AG08396 (cell line): ENCODE measurements around the gene HOXB2.

Experiments
- DNase-seq: peaks from one replicate; pipeline ENCODE4 v3.0.0; 2012; ENCODE audit warnings: low spot score, mixed read lengths

HOXB2 gene

DNA sequence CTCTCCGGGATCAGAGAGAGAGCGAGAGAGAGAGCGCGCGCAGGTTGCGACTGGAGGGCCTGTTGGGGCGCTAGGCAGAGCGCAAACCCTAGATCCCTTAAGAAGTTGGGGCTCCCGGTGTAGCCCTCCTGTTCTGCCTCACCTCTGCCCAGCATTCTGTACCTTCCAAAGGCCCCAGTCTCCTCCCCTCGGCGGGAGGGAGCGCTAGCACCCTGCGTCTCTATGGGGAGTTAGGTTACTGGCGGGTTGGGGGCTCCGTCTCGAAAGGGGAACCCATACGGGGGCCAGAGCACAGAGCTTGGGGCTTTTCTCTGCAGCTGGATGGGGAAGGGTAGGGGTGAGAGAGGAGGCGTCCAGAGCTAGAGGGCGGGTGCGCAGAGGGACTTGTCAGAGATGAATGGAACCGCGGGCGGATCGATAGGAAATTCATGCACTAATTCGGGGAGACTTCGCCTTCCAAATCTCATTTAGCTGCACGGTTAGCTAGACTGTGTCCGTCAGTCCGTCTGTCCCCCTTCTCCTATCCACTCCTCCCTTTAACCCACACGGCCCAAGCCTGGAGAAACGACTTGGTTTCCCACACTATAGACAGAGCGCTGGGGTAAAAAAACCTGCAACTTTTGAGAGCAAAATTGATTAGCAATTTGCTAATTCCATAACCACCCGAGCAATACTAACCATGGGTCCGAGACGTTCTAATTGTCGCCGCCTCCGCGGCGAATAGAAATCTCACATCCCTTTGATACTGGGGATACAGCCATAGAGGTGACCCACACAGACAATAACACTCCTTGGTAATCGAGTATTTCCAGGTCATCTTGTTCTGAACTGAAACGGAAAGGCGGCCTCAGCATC, 33.9 kb upstream of the HOXB2 start:
- DNase-seq = no peak

DNA sequence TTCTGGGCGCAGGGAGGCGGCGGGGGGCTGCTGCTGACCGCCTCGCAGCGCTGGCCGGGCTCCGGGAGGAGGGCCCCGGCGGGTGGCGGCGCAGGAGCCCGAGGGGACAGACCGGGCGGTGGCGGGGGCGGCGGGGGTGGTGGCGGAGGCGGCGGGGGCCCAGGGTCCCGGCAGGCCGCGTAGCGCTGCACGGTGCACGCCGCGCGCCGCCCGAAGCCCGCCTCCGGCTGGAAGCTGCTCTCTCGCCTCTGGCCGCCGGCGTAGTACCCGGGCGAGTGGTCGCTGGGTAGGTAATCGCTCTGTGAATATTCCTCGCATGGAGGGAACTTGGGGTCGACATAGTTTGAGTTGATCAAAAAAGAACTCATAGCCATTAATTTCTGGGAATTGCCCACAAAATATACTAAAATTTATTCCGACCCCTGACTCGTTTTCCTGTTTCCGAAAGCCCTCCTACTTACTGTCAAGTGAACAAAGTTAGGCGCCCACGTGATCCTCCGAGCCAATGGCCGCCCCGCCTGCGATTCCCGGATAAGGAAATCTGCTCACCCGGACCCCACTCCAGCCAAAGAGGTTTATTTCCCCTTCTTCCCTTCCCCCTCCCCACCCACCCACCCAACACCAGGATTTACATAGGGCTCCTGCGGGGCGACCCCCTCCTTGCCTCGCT, 33.2 kb upstream of the HOXB2 start, which contains the start of gene HOXB4:
HOXB4 (minus strand) TSS at position 405 of the 670 bp plus-strand sequence; CDS start at position 374, 31 bp downstream.
- no peak for DNase-seq

DNA sequence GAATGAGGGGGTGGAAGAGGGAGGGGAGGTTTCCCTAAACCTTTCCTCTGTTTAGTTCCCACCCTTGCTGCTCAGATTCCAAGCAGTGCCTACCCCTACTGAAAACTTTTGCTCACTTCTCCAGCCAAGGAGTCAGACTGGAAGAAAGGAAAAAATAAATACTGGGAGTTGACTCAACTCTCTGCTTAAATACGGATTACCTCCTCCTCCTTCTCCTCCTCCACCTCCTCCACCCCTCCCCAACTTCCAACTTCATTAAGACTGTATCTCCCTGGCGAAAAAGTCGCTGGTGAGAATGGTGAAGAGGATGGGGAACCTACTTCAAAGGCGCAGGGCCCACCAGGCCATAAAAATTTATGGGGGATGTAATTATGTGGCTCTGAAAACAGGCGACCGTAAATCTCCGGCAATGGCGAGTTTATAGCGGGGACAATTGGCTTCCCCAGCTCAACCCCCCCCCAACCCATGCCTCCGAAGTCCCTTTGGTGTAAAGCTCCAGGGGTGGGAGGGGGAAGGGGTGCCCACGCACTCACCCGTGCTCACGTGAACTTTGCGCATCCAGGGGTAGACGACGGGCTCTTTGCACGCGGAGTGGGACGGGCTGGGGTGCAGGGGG, 32.5 kb upstream of the HOXB2 start:
- no peak for DNase-seq

DNA sequence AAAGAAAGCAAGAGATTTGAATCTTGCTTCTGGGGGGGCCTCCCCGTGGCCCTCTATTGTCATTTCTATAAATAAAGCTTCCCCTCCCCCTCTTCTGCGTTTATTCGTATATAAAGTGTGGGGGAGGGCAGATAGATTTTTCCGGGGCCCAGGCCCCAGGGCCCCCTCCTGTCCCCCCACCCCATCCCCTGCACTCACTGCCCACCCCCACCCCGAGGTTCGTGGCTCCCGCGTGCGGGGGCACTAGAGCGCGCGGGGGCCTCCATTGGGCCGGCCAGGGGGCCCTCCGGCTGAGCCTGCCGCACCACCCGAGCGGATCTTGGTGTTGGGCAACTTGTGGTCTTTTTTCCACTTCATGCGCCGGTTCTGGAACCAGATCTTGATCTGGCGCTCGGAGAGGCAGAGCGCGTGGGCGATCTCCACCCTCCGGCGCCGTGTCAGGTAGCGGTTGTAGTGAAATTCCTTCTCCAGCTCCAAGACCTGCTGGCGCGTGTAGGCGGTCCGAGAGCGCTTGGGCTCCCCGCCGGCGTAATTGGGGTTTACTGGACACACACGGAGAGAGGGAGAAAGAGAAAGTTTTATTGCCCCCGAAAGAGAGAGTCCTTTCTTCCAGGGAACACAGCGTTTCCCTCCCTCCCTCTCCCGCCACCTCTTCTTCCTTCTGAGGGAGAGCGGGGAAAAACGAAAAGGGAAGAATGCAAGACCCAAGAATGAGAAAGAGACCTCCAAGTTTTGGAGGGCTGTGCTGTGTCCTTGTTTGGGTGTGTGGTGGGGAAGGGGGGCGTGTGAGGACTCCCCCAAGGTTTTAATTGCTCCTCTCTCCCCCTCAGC, 31.8 kb upstream of the HOXB2 start:
- DNase-seq = no peak

DNA sequence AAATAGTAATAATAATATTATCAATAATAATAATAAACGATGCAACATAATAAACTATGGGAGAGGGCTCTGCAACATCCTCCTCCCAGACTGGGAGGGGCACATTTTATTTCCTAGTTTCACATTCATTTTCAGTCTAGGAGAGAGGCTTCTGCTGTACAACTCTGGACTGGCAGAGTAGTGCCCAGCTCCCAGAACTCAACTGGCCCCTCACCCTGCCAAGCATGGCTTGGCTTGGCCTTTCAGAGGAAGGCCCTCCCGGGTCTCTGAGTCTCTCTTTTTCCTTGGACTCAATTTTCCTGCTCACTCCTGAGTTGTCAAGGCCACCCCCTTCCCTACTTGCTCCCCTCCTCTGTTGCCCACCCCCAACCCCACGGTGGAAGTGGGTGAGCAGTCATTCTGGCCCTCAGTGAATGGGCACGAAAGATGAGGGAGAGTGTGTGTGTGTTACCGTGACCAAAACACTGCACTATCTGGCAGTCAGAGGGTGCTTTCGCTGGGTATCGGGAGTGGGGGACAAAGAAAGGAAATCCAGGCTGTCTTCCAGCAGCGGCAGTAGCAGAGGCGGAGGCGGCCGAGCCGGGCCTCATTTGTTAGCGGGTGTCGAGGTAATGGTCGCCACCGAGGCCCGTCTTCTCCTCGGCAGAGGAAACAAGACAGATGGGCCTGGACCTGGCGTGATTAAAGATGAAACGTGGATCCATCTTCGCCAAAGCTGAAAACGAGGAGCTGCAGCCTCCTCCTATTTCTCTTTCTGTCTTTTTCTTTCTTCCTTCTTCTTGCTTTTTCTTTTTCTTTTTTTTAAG, 31.0 kb upstream of the HOXB2 start:
- DNase-seq = no peak

DNA sequence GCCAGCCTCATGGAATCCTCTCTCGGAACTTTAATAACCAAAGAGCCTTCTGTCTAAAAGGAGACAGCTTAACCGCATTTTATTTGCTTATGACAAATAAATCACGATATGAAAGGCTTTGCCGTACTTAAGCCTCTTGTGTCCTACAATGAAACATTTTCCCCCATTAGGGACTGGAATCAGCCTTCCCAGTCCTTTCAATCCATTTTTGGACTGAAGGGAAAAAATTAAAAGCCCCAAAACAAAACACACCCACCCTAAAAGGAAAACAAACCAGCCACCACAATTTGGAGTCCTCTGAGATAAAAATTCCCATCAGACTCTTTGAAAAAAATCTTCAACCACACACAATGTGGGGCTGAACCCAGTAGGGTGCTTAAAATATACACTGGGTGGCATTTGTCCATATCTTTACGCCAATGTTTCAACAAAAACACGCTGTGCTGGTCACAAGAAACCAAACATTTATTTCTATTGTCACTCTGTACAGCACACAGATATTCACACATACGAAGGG, 30.2 kb upstream of the HOXB2 start:
- DNase-seq = no peak

DNA sequence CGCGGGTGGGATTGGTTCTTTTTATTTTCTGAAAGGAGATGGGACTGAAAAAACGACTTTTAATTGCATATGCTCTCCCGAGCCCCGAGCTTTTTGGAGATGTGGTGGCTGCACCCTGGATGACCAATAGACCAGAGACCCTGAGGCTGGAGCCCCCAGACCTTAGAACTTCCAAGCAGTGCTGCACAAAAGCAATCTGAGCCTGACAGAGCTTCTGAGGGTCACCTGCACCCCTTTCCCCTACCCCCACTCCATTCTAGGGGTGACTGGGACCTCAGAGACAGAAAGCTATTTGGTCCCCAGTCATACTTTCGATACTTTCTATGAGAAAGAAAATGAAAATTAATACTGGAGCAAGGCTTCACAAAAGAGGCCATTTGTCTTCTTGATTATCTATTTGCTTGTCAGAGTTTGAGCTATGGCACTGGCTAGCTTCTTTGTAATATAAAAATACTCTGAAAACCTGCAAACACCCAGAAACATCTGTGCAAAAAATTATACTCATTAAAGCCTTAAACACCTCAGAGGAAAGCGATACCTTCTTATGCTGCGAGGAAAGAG, 29.7 kb upstream of the HOXB2 start:
- no peak for DNase-seq

DNA sequence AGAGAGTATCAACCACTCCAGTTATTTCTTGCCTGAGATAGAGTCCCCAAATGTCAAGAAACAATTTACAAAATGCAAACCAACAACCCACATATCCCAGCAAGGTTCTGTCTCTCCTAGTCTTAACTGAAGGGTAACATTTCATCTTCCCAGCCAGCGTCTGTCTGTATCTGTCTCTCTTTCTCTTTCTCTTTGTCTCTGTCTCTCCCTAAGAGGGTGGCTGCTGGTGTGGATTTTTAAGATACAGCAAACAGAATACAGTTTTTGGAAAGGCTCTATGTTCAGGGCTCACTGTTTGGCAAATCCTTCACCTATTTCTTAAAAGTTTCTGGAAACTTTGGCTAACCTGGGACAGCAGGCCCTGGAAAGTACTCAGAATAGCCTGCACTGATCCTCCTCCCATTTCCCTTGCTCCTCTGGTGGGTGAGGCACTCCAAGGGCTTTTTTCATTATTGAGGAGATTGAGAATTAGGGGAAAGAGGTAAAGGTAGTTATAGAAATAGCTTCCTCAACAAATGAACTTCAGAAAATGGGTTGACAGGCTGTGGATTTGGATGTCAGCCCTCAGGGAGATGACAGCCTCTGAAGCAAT, 27.0 kb upstream of the HOXB2 start:
- DNase-seq = no peak

DNA sequence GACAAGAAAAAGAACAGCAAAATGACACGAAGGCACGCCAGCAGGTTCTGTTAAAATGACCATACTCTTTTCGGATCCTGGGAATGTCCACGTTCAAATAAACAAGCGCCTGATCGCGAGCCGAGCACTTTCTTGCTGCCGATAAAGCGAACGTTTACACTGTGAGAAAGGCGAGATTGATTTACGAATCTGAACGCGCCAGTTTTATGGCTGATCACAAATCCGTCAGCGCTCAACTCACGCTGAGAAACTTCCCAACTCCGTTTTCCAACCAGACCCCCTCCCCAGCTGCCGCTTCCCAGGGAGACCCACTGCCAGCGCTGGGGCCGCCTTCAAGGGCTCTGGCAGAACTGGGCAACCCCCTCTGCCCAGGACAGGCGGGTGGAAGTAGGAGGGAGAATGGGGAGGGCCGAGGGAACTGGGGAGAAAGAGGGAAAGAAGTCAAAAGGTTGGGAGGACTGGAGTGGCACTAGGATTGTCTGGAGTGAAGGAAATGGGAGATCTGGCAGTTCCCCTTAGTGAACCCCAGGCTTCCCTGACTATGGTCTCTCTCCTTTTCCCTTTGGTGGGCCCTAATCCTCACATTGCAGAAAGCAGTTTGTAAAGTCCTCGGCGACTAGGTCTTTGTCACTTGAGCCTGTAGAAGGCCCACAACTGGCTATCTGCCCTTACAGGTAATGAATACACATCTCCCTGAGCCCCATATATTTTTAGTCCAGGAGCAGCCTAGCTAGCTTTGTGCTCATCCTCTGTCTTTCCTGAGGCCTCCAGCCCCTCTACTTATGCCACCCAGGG, 26.3 kb upstream of the HOXB2 start:
- DNase-seq = no peak

DNA sequence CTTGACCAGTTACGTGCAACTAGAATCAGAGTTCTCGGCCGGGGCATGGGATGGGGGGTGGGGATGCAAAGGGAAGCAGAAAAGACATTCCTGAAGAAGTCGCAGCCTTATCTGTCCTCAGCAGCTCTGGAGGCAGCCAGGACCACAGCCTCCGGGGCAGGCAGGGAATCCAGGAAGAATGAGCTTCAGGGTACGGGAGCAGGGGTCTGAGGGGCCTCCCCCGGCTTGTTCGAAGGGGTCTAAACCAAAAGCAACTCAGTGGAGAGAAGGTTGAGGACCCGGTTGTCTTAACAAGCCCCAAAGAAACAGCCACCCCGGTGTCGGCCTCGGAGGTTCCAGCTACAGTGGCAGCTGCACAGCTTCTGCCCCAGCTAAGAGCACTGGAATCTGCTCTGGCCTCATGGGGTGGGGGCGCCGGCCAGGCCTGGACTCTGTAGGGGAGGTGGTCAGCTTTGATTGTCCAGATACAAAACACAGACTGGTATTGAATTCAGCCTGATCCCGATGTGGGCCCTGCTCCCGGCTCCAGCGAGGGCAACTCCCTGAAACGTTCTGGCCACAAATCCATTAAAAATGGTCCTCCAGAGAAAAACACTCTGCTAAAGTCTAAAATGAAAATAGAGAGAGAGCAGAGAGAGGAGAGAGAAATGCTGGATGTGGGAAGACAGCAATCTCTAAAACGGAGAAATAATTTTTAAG, 25.6 kb upstream of the HOXB2 start:
- no peak for DNase-seq

DNA sequence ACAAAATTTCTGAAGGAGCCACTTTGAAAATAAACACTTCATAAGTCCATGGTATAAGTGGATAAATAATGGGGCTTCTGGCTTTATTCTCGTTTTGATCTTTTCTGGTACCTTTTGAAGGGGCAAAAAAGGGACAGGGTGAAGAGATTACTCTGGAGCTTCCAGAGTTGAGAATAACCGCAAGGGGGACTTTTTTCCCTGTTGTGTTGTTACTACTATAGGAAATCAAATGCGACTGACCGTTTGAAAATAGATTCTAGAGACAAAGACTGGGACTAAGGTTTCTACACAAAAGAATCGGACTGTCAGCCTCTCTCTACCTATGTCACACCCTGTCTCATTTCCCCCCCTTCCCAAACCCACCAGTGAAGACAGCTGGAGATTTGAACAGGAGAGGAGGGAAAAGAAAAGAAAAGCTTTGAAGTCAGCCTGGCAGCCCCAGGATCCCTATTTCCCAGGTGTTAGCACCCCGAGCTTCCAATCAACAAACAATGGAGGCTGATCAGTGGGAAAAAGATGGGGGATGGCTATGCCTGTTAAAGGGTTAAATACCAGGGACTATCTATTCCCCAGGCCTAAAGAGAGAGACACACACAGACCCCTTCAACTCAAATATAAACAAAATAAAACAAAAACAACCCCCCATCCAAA, 24.9 kb upstream of the HOXB2 start:
- DNase-seq = no peak

DNA sequence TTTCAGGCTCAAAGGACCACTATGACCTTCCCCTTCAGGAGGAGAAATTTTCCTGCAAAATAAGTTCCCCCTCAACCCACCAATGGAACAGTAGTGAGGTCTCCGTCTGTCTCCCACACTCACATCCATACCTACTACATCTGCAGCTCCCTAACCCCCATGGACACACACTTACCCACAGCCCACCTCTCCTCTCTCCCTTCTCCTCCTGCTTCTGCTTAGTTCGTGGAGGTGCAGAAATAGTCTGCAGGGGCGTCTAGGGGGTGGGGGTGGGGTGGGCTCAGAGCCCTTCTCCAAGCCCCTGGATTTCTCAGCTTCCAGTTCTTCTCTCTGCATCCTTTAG, 24.3 kb upstream of the HOXB2 start:
- no peak for DNase-seq

DNA sequence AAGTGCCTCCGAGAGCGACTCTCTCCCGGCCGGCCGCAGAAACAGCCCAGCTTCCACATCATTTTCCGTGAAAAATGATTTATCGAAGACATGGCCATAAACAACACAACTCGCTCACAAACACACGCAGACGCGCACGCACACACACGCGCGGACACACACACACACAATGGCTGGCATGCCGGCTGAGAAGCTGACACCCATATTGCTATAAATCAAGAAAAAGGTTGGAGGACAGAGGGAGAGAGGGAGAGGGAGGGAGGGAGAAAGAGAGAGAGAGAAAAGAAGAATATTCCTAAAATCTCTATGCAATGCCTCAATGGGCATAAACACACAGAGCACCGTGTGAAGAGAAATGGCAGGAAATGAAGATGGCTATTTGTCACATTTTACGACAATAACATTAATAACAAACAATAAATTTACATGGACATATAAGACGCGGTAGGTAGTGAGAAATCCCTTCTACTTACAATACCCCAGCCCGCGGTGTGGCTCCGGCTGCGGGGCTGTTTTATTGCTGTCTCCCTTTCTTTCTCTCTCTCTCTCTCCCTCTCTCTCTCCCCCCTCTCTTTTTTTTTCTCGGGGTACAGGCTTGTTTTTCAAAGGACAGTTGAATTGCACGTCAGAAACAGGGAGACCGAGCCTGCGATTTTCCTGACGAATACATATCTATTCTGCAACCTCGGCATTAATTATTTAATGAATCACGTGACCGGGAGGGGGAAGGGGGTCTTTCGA, 23.8 kb upstream of the HOXB2 start:
- no peak for DNase-seq

DNA sequence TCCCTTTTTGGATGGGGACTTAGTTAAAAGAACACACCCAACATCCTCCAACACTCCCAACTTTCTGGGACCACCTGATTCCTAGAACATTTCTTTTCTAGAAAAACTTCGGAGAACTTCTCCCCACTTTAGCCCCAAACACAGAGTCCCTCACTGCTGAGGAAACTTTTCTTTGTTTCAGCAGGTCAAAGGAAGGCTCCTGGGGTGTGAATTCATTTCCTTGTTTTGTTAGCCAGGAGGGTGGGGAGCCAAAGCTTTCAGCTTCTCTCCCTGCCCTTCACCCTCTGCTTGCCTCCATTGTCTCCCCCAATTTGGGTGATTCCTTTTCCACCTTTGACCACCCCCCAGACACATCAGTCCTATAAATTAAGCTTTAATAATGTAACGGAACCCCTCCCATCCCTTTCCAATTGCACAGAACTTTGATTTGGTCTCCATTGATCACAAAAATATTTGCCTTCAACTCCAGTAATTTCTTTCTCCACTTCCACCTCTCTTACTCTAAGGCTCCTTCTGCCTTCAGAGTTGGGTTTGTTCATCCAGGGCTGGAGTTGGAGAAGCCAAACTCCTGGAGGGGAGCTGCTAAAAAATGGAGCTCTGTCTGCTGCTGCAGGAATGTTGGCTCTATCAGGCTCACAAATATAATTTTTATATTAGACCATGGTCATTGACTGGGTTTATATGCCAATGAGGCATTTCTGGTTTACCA, 22.9 kb upstream of the HOXB2 start:
- no peak for DNase-seq

DNA sequence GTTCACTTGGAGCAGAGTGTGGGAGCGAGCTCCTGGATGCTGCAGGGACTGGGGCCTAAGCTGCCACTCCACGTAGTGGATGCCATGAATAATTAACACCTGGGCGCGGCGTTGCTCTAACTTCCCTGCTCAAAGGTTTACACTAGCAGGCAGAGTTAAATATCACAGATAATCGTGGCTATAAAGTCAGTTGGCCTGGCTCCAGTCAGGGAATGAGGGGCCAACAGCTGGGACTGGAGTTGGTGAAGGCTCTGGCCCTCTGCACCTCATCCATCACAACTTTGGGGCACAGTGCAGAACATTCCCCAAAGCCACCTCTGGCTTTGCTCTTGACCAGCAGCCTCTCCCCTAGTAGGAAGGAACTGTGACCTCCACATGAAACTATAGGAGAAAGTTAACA, 22.3 kb upstream of the HOXB2 start:
- no peak for DNase-seq

DNA sequence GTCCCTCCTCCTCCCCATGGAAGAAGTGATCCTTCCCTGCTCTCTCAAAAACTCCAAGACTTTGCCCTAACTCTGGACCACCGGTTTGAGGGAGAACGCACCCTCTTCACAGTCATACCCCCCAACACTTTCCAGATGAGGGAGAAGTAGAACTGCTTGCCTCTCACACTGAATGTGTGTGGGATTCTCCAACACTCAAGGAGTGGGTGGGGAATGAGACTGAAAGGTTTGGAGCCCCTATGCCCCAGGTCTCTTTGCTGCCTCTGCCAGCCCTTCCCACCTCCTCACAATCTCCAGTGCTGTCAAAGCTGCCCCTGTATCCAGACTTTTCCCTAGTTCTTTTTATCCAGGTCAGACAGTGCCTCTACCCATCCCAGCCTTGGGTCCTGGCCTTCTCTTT, 21.8 kb upstream of the HOXB2 start:
- no peak for DNase-seq
